Suppressor macrophage treated with lipopolysaccharide for 1 hour (primary cell): ENCODE data around the gene APELA.
"Not testable (repeated sequence)": the region's sequence is repeated elsewhere in the genome, so short reads cannot be mapped to it uniquely, and the experiment has no call there.

ENCODE experiments used
- DNase-seq, 3 donors: peaks; one replicate each; pipeline ENCODE4 v3.0.0-alpha.2; 2020 to 2022

APELA gene

DNA sequence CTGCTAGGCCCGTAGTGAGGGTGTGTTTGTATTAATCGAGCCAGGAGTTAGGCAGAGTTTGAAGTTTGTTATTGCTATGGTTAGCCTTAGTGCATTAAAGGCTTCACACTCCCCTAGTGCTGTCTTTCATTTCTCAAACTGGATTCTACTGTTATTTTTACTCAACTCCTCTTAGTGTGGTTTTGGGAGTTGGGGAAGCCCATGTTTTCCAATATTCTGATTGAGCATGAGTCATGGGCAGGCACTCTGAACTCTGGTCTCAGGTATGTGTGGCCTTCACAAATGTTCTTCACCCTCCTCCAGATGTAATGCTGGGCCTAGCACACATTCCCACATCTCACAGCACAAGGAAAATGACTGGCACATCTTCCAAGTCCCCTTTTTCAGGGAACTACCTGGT is 50.1 kb downstream of the APELA start:
- DNase-seq = not testable (repeated sequence)

DNA sequence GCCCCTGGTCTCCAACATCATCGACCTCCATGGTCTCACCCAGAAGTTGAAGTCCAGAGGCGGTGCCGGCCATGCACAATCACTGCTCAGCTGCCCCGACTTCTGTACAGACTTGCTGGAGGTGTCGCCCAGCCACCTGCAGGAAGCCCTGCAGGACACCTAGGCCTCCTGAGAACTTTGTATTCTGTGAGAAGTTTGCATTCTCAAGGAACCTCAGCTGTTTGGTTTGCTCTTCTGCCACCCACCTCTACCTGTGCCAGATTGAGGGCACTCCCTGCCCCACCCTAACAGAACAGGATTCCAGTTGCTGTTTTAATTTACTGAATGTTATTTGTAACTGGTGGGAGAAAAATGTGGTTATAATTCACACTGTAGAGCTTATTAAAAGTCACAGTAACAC is 53.7 kb downstream of the APELA start:
- DNase-seq = no peak

DNA sequence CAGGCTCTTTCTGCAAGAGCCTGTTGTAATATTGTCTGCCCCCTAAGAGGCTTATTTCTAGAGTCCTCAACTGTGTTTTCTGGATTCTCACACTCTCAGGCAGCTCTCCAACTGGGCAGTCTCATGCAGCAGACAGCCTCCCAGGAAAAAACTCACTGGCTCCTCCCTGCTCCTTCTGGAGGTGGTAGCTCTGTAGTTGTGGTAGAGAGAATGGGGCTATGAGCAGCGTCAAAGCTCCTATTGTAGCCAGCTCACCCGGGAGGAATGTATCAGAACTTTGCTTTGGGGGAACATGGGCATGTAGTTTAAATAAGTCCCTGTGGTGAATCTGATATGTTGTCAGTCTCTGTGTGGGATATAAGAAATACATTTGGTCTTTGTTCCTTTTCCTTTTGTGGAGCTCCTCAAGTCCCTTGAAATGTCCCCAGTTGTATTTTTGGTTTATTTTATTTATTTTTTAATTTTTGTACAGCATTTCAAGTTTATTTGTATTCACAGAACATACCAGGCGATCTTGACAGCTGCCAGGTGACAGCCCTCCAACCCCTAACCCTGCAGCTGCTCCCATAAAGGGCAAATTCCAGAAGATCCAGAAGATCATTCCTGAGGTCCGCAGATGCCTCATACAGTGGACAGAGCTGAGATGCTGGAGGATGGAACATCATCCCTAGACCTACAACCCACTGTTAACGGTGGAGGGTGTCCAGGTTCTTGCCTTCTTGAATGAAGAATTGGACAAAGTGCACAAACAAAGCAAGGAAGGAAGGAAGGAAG is 54.8 kb downstream of the APELA start:
- DNase-seq = no peak

DNA sequence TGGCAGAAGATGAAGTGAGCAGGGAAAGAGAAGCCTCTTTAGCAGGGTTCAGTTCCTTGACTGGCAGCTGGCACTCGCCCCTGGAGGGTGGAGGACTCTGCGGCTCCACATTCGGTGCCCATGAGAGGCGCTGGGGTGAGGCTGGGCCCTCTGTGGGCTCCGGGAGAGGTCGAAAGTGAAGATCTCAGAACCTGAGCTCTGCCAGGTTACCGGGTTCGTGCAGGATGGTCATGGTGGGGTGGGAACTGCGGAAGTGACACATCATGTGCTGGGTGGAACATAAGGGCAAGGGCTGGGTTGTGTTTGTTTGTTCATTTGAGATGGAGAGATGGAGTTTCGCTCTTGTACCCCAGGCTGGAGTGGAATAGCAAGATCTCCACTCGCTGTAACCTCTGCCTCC is 56.3 kb downstream of the APELA start:
- no peak for DNase-seq

DNA sequence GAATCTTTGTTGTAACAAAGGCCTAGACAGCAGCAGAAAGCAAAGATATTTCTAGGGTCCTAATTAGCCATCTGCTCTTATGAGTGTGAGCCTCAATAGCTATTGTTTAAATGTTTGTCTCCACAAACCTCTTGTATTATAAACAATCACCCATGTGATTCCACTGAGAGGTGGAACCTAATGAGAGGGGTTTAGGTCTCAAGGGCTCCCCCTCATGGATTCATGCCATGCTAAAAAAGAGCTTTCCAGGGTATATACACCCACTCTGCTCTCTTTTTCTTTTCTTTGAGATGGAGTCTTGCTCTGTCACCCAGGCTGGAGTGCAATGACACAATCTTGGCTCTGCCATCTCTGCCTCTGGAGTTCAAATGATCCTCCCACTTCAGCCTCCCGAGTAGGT is 58.4 kb downstream of the APELA start:
- no peak for DNase-seq

DNA sequence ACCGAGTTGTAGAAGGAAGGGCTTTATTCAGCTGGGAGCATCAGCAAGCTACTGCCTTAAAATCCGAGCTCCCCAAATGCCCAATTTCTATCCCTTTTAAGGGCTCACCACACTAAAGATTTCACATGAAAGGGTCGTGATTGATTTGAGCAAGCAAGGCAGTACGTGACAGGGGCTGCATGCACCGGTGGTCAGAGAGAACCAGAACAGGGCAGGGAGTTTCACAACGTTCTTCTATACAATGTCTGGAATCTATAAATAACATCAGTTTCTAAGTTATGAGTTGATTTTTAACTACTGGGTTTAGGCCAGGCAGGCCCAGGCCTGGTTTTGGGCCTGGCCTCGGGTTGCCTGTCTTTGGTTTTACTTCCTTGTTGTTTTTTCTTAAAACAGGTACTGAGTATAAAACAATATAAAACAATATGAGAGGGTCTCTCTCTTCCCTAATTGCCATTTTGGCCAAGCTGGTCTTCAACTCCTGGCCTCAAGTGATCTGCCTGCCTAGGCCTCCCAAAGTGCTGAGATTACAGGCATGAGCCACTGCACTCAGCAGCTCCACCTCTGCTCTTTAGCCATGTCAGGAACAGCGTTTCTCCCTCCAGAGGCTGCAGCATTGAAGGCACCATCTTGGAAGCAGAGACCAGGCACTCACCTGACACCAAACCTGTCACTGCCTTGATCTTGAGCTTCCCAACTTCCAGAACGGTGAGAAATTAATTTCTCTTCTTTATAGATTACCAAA is 59.1 kb downstream of the APELA start:
- DNase-seq = not testable (repeated sequence)

DNA sequence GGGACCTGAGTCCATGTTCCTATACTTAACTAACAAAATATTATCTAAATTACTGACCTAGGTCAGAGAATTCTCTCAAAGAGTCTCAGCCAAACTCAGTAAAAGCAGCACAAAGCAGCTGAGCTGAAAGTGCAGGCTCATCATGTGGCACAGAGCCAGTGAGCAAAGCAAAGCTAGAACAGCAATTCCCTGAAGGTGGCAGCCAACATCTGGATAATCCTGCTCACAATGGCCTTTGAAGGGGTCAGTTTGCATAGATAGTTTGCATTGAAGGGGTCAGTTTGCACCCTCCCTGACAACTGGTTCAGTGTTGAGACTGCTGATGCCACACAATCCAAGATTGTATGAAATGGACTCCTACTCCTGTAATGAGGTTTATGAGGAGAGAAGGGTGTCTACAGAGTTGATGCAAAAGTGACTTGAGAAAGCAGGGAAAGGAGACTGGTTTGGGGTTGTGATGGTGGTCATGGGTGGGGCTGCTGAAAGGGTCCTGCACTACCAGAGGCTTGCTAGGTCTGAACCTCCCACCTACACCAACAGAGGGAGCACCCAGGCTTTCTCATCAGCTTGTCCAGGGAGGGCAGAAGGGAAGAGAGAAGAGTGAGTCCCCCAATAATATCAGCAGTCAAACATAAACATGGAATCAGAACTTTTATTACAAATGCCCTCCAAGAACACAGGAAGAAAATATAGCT is 60.7 kb downstream of the APELA start:
- DNase-seq = no peak

DNA sequence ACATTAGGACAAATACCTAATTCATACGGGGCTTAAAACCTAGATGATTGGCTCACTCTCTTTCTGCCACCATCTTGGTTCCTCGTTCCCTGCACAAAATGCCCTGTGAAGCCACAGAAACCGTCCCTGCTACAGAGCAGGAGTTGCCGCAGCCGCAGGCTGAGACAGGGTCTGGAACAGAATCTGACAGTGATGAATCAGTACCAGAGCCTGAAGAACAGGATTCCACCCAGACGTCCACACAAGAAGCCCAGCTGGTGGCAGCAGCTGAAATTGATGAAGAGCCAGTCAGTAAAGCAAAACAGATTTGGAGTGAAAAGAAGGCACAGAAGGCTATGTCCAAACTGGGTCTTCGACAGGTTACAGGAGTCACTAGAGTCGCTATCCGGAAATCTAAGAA is 66.2 kb downstream of the APELA start:
- DNase-seq = no peak

DNA sequence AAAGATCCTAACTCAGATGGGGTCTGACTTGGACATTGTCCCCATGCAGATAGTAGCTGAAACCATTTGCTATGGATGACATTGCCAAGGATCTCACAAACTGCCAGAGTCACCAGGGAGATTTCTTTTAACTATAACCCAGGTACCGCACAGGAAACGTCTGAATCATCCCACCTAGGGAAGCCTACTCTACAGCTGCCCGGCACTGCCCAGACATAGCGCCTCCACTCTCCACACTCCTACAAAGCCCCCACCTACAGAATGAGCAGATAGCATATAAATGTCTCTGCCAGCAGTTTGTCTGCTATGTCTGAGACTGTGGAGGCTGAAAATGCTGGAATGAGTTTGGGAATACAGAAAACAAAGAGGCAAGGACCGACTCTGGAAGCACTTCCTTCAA is 68.2 kb downstream of the APELA start:
- no peak for DNase-seq

DNA sequence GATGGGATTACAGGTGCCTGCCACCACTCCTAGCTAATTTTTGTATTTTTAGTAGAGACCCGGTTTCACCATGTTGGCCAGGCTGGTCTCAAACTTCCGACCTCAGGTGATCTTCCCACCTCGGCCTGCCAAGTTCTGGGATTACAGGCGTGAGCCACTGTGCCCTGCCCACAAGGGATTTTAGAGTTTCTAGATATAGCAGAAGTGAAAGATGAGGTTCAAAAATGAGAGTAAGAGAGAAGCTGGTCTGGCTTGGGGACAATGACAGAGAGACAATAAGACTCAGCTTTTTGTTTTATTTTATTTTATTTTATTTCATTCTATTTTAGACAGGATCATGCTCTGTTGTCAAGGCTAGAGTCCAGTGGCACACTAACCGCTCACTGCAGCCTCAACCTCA is 69.8 kb downstream of the APELA start:
- DNase-seq = no peak
